ENCODE results near the gene PCBP3.

PCBP3 gene

GRCh38 chr21:45927851-45928850, 284.6 kb downstream of the PCBP3 start:
- DNase-seq (ENCODE audit: low read depth, low spot score) = no peak

GRCh38 chr21:45929449-45929848, 285.9 kb downstream of the PCBP3 start:
- DNase-seq (ENCODE audit: low read depth, low spot score) = no peak

GRCh38 chr21:45930231-45930760, 286.8 kb downstream of the PCBP3 start:
- DNase-seq (ENCODE audit: low read depth, low spot score) = no peak

GRCh38 chr21:45930792-45931191, 287.3 kb downstream of the PCBP3 start:
- DNase-seq (ENCODE audit: low read depth, low spot score) = no peak

GRCh38 chr21:45931397-45931969, 288.0 kb downstream of the PCBP3 start:
- DNase-seq (ENCODE audit: low read depth, low spot score) = no peak

GRCh38 chr21:45932922-45933502, 289.5 kb downstream of the PCBP3 start:
- no peak for DNase-seq (ENCODE audit: low read depth, low spot score)

GRCh38 chr21:45934085-45934484, 290.6 kb downstream of the PCBP3 start:
- no peak for DNase-seq (ENCODE audit: low read depth, low spot score)

- DNase-seq (ENCODE audit: low read depth, low spot score) = no peak
Observed at GRCh38 chr21:45934554-45934953, 291.0 kb downstream of the PCBP3 start.

- no peak for DNase-seq (ENCODE audit: low read depth, low spot score)
Observed at GRCh38 chr21:45935628-45936027, 292.1 kb downstream of the PCBP3 start.

- no peak for DNase-seq (ENCODE audit: low read depth, low spot score)
Observed at GRCh38 chr21:45937721-45938452, 294.4 kb downstream of the PCBP3 start.

GRCh38 chr21:45938453-45938755, 294.9 kb downstream of the PCBP3 start:
- DNase-seq (ENCODE audit: low read depth, low spot score) = no peak

GRCh38 chr21:45938811-45939520, 295.4 kb downstream of the PCBP3 start:
- no peak for DNase-seq (ENCODE audit: low read depth, low spot score)

- no peak for DNase-seq (ENCODE audit: low read depth, low spot score)
Observed at GRCh38 chr21:45939521-45940045, 296.1 kb downstream of the PCBP3 start.

GRCh38 chr21:45940091-45940490, 296.6 kb downstream of the PCBP3 start:
- no peak for DNase-seq (ENCODE audit: low read depth, low spot score)

- no peak for DNase-seq (ENCODE audit: low read depth, low spot score)
Observed at GRCh38 chr21:45940621-45941337, 297.3 kb downstream of the PCBP3 start.

- no peak for DNase-seq (ENCODE audit: low read depth, low spot score)
Observed at GRCh38 chr21:45941338-45941710, 297.8 kb downstream of the PCBP3 start.

GRCh38 chr21:45941717-45942546, 298.4 kb downstream of the PCBP3 start:
- no peak for DNase-seq (ENCODE audit: low read depth, low spot score)

GRCh38 chr21:45942755-45943629, 299.5 kb downstream of the PCBP3 start:
- DNase-seq (ENCODE audit: low read depth, low spot score) = no peak
